ENCODE data around the gene DLEC1.

DNA sequence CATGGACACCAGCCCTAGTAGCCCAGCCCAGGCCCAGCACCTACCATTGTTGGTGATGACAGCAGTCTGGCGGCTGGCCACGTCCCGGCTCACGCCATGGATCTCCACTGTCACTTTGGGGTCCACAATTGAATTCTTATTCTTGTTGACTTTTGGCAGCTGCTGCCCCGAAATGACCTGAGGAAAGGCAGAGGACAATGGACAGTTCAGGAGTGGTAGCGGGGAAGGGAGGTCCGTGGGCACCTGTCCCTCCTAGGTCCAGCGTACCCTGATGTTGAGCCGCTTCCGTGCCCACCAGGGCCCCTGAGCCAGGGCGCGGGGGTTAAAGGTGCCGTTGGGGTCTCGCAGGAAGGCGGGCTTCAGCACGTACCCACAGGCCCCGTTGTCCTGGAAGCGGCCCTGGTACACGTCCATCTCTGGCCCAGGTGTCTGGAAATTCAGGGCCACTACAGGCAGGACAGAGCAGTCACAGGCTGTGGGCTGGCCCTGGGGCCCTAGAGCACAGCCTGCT, 30.8 kb upstream of the DLEC1 start:
- no peak for TF ChIP-seq REST (IDR thresholded peaks at IDR 0.05; ENCODE audit: borderline replicate concordance)
- no peak for TF ChIP-seq REST (CRISPR knock-in tag; IDR thresholded peaks at IDR 0.05; ENCODE audit: low read depth)
- no peak for TF ChIP-seq HMGXB4 (CRISPR knock-in tag; IDR thresholded peaks at IDR 0.05)
